Duodenal mucosa (tissue), 2 donors: ENCODE results near the gene GFRA4.

Source experiments
- H3K27ac ChIP-seq: one replicate; pipeline ENCODE4 v1.7.0; 2013; ENCODE audit warnings: low read depth, low read length
- H3K27me3 ChIP-seq, 2 donors: one replicate each; pipeline ENCODE4 v1.7.0; 2013; ENCODE audit warnings: low read length in 2 of 2, control low read depth in 1 of 2; ENCODE audit not compliant: insufficient read depth in 2 of 2, control insufficient read depth in 1 of 2
- H3K36me3 ChIP-seq, 2 donors: one replicate each; pipeline ENCODE4 v1.7.0; 2013; ENCODE audit warnings: low read length in 2 of 2, control low read depth in 1 of 2; ENCODE audit not compliant: insufficient read depth in 2 of 2, control insufficient read depth in 1 of 2
- H3K4me1 ChIP-seq, 2 donors: one replicate each; pipeline ENCODE4 v1.7.0; 2013; ENCODE audit warnings: low read length in 2 of 2, control low read depth in 1 of 2; ENCODE audit not compliant: insufficient read depth in 2 of 2, control insufficient read depth in 1 of 2
- H3K4me3 ChIP-seq, 2 donors: one replicate each; pipeline ENCODE4 v1.7.0; 2013; ENCODE audit warnings: low read length in 2 of 2, low read depth in 1 of 2
- H3K9ac ChIP-seq, 2 donors: one replicate each; pipeline ENCODE4 v1.7.0; 2013; ENCODE audit warnings: low read length in 2 of 2, low read depth in 1 of 2
- H3K9me3 ChIP-seq, 2 donors: one replicate each; pipeline ENCODE4 v1.7.0; 2013; ENCODE audit warnings: low read length in 2 of 2, control low read depth in 1 of 2; ENCODE audit not compliant: control insufficient read depth in 1 of 2

GFRA4 gene

GRCh38 chr20:3640259-3640658, 22.9 kb downstream of the GFRA4 start:
- Histone ChIP-seq H3K9ac (no peak overlapping the region), H3K9me3 (no peaks in the 10 kb centered on the region), H3K27ac (no peak overlapping the region), H3K27me3 (no peaks in the 10 kb centered on the region), H3K4me1 (no peaks in the 10 kb centered on the region), H3K4me3 (no peak overlapping the region), H3K36me3 (peaks cover 11 to 51% of the 10 kb centered on the region in 2 donors)

GRCh38 chr20:3635346-3635745, 27.9 kb downstream of the GFRA4 start:
- Histone ChIP-seq H3K9me3 (no peaks in the 10 kb centered on the region), H3K36me3 (peaks cover 12 to 35% of the 10 kb centered on the region in 2 donors), H3K27ac (no peak overlapping the region), H3K4me3 (no peak overlapping the region), H3K9ac (no peak overlapping the region), H3K27me3 (no peaks in the 10 kb centered on the region), H3K4me1 (no peaks in the 10 kb centered on the region)

GRCh38 chr20:3633913-3634478, 29.2 kb downstream of the GFRA4 start:
- peaks cover 16 to 41% of the 10 kb centered on the region in 2 donors for H3K36me3 ChIP-seq
- no peaks in the 10 kb centered on the region for H3K27me3 ChIP-seq
- H3K4me3 ChIP-seq: no peak overlapping the region
- H3K9ac ChIP-seq: no peak overlapping the region
- no peak overlapping the region for H3K27ac ChIP-seq
- H3K4me1 ChIP-seq: no peaks in the 10 kb centered on the region
- no peaks in the 10 kb centered on the region for H3K9me3 ChIP-seq

GRCh38 chr20:3632311-3633004, 30.7 kb downstream of the GFRA4 start:
- H3K27me3 ChIP-seq: no peaks in the 10 kb centered on the region
- no peak overlapping the region for H3K4me3 ChIP-seq
- no peak overlapping the region for H3K27ac ChIP-seq
- H3K36me3 ChIP-seq: peaks cover 26 to 45% of the 10 kb centered on the region in 2 donors
- no peaks in the 10 kb centered on the region for H3K4me1 ChIP-seq
- H3K9me3 ChIP-seq: no peaks in the 10 kb centered on the region
- H3K9ac ChIP-seq: no peak overlapping the region

GRCh38 chr20:3631534-3631933, 31.7 kb downstream of the GFRA4 start:
- Histone ChIP-seq H3K27ac (no peak overlapping the region), H3K27me3 (no peaks in the 10 kb centered on the region), H3K9me3 (no peaks in the 10 kb centered on the region), H3K4me3 (no peak overlapping the region), H3K9ac (no peak overlapping the region), H3K4me1 (no peaks in the 10 kb centered on the region), H3K36me3 (peaks cover 28 to 41% of the 10 kb centered on the region in 2 donors)

GRCh38 chr20:3630429-3630828, 32.8 kb downstream of the GFRA4 start:
- Histone ChIP-seq H3K36me3 (peaks cover 28 to 44% of the 10 kb centered on the region in 2 donors), H3K9me3 (no peaks in the 10 kb centered on the region), H3K27ac (no peak overlapping the region), H3K9ac (no peak overlapping the region), H3K4me3 (no peak overlapping the region), H3K4me1 (no peaks in the 10 kb centered on the region), H3K27me3 (no peaks in the 10 kb centered on the region)

- no peak overlapping the region for H3K27ac ChIP-seq
- H3K9ac ChIP-seq: no peak overlapping the region
- no peak overlapping the region for H3K4me3 ChIP-seq
- H3K27me3 ChIP-seq: no peaks in the 10 kb centered on the region
- no peaks in the 10 kb centered on the region for H3K9me3 ChIP-seq
- peaks cover 32 to 48% of the 10 kb centered on the region in 2 donors for H3K36me3 ChIP-seq
- no peaks in the 10 kb centered on the region for H3K4me1 ChIP-seq
Measured at GRCh38 chr20:3629893-3630292, 33.3 kb downstream of the GFRA4 start.

- H3K27me3 ChIP-seq: no peaks in the 10 kb centered on the region
- peaks cover 26 to 45% of the 10 kb centered on the region in 2 donors for H3K36me3 ChIP-seq
- H3K27ac ChIP-seq: no peak overlapping the region
- H3K4me3 ChIP-seq: no peak overlapping the region
- H3K9me3 ChIP-seq: no peaks in the 10 kb centered on the region
- no peaks in the 10 kb centered on the region for H3K4me1 ChIP-seq
- no peak overlapping the region for H3K9ac ChIP-seq
Measured at GRCh38 chr20:3628502-3629314, 34.5 kb downstream of the GFRA4 start.

GRCh38 chr20:3627476-3627875, 35.7 kb downstream of the GFRA4 start:
- H3K4me3 ChIP-seq: no peak overlapping the region
- H3K9ac ChIP-seq: no peak overlapping the region
- H3K36me3 ChIP-seq: peaks cover 22 to 48% of the 10 kb centered on the region in 2 donors
- H3K4me1 ChIP-seq: no peaks in the 10 kb centered on the region
- H3K27ac ChIP-seq: no peak overlapping the region
- no peaks in the 10 kb centered on the region for H3K9me3 ChIP-seq
- no peaks in the 10 kb centered on the region for H3K27me3 ChIP-seq

GRCh38 chr20:3622406-3622805, 40.8 kb downstream of the GFRA4 start:
- Histone ChIP-seq H3K27ac (no peak overlapping the region), H3K4me3 (no peak overlapping the region), H3K4me1 (no peaks in the 10 kb centered on the region), H3K27me3 (no peaks in the 10 kb centered on the region), H3K36me3 (peaks cover 19 to 36% of the 10 kb centered on the region in 2 donors), H3K9ac (no peak overlapping the region), H3K9me3 (no peaks in the 10 kb centered on the region)
